B cell (primary cell): Measurements from ENCODE around the gene CHAC1. TPM values are rescaled to one million over a fixed set of nuclear protein-coding genes. Genes with fewer than 3 reads are reported as not detected.

ENCODE experiments used
- ATAC-seq: fragments of 200-7000 bp; cut with Tn5 transposase; one replicate; pipeline ENCODE4 v1.10.0; 2021; ENCODE audit warnings: low read depth, mild to moderate bottlenecking, moderate number of reproducible peaks, moderate library complexity
- CTCF ChIA-PET: fragments of 350-600 bp; sonication (Branson Sonifier 250); formaldehyde crosslinking; loops from one replicate; lab custom pipeline; 2021; ENCODE audit warnings: antibody characterized with exemption, inconsistent platforms; lab: Charles Lee
- POLR2A ChIA-PET: fragments of 350-600 bp; sonication (Branson Sonifier 250); formaldehyde crosslinking; loops from one replicate; lab custom pipeline; 2021; ENCODE audit warnings: antibody characterized with exemption; lab: Charles Lee
- DNase-seq: peaks from one replicate; pipeline ENCODE4 v3.0.0; 2013
- H2AFZ ChIP-seq: 2 replicates; pipeline ENCODE4 v1.6.1; 2012; ENCODE audit warnings: mild to moderate bottlenecking, low read depth, low read length; ENCODE audit not compliant: insufficient read depth, poor library complexity, severe bottlenecking
- H3K27ac ChIP-seq, 2 donors: 1 replicate in 1 of 2; 2 replicates in 1 of 2; pipeline ENCODE4 v1.5.1; 2012 to 2013; ENCODE audit warnings: low read length in 2 of 2, mild to moderate bottlenecking in 2 of 2, moderate library complexity in 1 of 2
- H3K27me3 ChIP-seq, 4 experiments: fragments of 200-600 bp in 1 of 4; sonication (generic) in 1 of 4; replicated peaks in 1 of 4; 1 replicate in 2 of 4; 2 replicates in 2 of 4; pipeline versions ENCODE4 v1.6.1 to v1.7.0; 2013 to 2016; ENCODE audit warnings: low read length in 3 of 4, mild to moderate bottlenecking in 2 of 4, mixed read lengths in 1 of 4, moderate library complexity in 1 of 4; ENCODE audit not compliant: insufficient read depth in 4 of 4, control insufficient read depth in 3 of 4; ENCODE audit errors: control extremely low read depth in 1 of 4
- H3K36me3 ChIP-seq, 2 experiments: replicated peaks in 1 of 2; 1 replicate in 1 of 2; 2 replicates in 1 of 2; pipeline versions ENCODE4 v1.6.1 to v1.7.1; 2013; ENCODE audit warnings: low read length in 1 of 2; ENCODE audit not compliant: insufficient read depth in 2 of 2, control insufficient read depth in 1 of 2; ENCODE audit errors: control extremely low read depth in 1 of 2, extremely low read depth in 1 of 2
- H3K4me1 ChIP-seq, 2 donors: fragments of 200-600 bp in 1 of 2; sonication (generic) in 1 of 2; 1 replicate in 1 of 2; 2 replicates in 1 of 2; pipeline versions ENCODE4 v1.5.1 to v1.6.1; 2013 to 2017; ENCODE audit warnings: low read length in 2 of 2; ENCODE audit not compliant: control insufficient read depth in 2 of 2, insufficient read depth in 2 of 2
- H3K4me2 ChIP-seq: replicated peaks from 2 replicates; pipeline ENCODE3; 2012; ENCODE audit warnings: mild to moderate bottlenecking, low read depth, low read length; ENCODE audit not compliant: poor library complexity, severe bottlenecking
- H3K4me3 ChIP-seq, 5 experiments: fragments of 200-600 bp in 1 of 5; sonication (generic) in 1 of 5; 1 replicate in 3 of 5; 2 replicates in 2 of 5; pipeline versions ENCODE4 v1.5.1 to v1.7.0; 2011 to 2016; ENCODE audit warnings: low read length in 4 of 5, mild to moderate bottlenecking in 4 of 5, low read depth in 2 of 5, control low read depth in 1 of 5, moderate library complexity in 1 of 5; ENCODE audit not compliant: insufficient read depth in 1 of 5; ENCODE audit errors: control extremely low read depth in 1 of 5, extremely low read depth in 1 of 5
- H3K79me2 ChIP-seq: fragments of 200-600 bp; sonication (generic); one replicate; pipeline ENCODE4 v1.6.0; 2016; ENCODE audit warnings: low read length; ENCODE audit not compliant: control insufficient read depth, insufficient read depth
- H3K9ac ChIP-seq: fragments of 200-600 bp; sonication (generic); 2 replicates; pipeline ENCODE4 v1.6.1; 2017; ENCODE audit warnings: mild to moderate bottlenecking, low read length, moderate library complexity
- H3K9me3 ChIP-seq, 3 donors: one replicate each; pipeline versions ENCODE4 v1.6.1 to v1.7.1; 2013; ENCODE audit warnings: low read length in 2 of 3; ENCODE audit not compliant: control insufficient read depth in 2 of 3, insufficient read depth in 1 of 3; ENCODE audit errors: control extremely low read depth in 1 of 3
- H4K20me1 ChIP-seq: 2 replicates; pipeline ENCODE4 v1.6.0; 2012; ENCODE audit warnings: mild to moderate bottlenecking, low read length; ENCODE audit not compliant: insufficient read depth, control insufficient read depth, poor library complexity, severe bottlenecking
- H3K27ac Mint-ChIP-seq: one replicate; pipeline ENCODE4 v1.8.0; 2021; ENCODE audit warnings: mixed read lengths
- H3K27me3 Mint-ChIP-seq: one replicate; pipeline ENCODE4 v1.8.0; 2021; ENCODE audit warnings: mixed read lengths
- H3K4me1 Mint-ChIP-seq: one replicate; pipeline ENCODE4 v1.8.0; 2021; ENCODE audit warnings: mixed read lengths
- H3K4me3 Mint-ChIP-seq: one replicate; pipeline ENCODE4 v1.8.0; 2021; ENCODE audit warnings: mixed read lengths
- H3K9me3 Mint-ChIP-seq: one replicate; pipeline ENCODE4 v1.8.0; 2022; ENCODE audit warnings: mixed read lengths; ENCODE audit not compliant: insufficient read depth
- EZH2 ChIP-seq: IDR thresholded peaks from 2 replicates; pipeline ENCODE4 v1.6.1; 2012; ENCODE audit warnings: borderline replicate concordance, low read depth, mild to moderate bottlenecking, moderate library complexity, low read length; ENCODE audit not compliant: insufficient read depth, poor library complexity, severe bottlenecking
- WGBS: methylation state at CpG from one replicate; pipeline ENCODE4 v1.1.5; 2013; ENCODE audit warnings: missing lambda C conversion rate; ENCODE audit not compliant: insufficient coverage; 5-methylcytosine and 5-hydroxymethylcytosine counted together
- intact Hi-C: fragments of 100-400 bp; cut with micrococcal nuclease; formaldehyde crosslinking; loops from one replicate; pipeline ENCODE4 v1.10.0; 2022
- polyA plus RNA-seq: library from polyadenylated mRNA; depleted of rRNA; stranded (reverse); fragments of >200 nt; gene quantifications from 2 replicates; pipeline ENCODE4 v1.2.3, GENCODE V29; 2012
- total RNA-seq, 2 donors: library from RNA; stranded (reverse); fragments of 120-200 nt in 1 of 2; gene quantifications; 1 replicate in 1 of 2; 2 replicates in 1 of 2; pipeline versions ENCODE4 v1.2.3 to v1.2.4, GENCODE V29; 2013 to 2022
- TF ChIP-seq, protein P1 (sequence below): fragments of 200-600 bp; IDR thresholded peaks from one replicate; pipeline ENCODE4 v1.8.0; 2022; ENCODE audit warnings: antibody characterized with exemption, mild to moderate bottlenecking

Gene CHAC1
- total and polyA plus RNA-seq, 2 donors (not counting 1 experiment from before 2014, with no cell fraction given): 0.81 to 3.6 TPM

DNA sequence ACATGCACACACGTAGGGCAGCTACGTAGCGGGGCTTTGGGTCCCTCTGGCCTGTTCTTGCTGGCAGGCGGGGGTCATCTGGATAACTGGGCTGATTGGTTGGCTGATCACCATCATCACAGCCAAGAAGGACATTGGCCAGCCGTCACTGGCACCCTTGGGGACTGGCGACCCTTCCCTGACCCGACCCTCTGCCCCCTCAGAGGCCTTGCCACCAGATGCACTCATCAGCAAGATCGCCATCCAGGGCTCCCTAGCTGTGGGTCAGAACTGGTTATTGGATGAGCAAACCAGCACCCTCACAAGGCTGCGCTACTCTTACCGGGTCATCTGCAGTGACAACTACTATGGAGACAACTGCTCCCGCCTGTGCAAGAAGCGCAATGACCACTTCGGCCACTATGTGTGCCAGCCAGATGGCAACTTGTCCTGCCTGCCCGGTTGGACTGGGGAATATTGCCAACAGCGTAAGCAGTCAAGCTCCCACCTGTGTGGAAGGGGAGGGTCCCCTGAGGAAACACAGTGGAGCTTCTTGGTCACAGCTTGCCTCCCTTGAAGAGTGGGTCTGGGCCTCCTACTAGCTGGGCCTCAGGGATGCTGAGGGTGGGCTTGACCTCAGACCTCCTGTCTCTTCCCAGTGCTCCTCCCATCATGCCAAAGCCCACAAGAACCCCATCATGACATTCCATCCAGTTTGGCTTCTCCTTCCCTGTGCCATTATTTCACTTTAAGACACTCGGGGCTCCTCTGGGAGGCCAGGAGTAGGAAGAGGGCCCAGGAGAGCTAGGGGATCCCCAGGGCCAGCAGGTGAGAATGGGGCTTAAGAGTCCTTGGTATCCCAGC is 21.8 kb upstream of the CHAC1 start:
- peaks cover 0 to 18% (median 0%) of the 10 kb centered on the region in 3 donors for H3K9me3 ChIP-seq
- no peak for DNase-seq
- no peaks in the 10 kb centered on the region for H3K79me2 ChIP-seq
- no peak overlapping the region for H3K27ac Mint-ChIP-seq
- H3K4me2 ChIP-seq: peak overlapping the region; percentile 100
- H3K27me3 Mint-ChIP-seq: peaks cover 52% of the 10 kb centered on the region
- ATAC-seq: no peak
- H3K4me1 Mint-ChIP-seq: peaks cover 40% of the 10 kb centered on the region
- no peaks in the 10 kb centered on the region for H3K36me3 ChIP-seq
- peaks cover 45 to 53% of the 10 kb centered on the region in 2 donors for H3K4me1 ChIP-seq
- peaks cover 0 to 68% (median 41%) of the 10 kb centered on the region in 4 experiments for H3K27me3 ChIP-seq
- H3K27ac ChIP-seq: no peak overlapping the region
- intact Hi-C loops: no loop called here
- no peak overlapping the region for H2AFZ ChIP-seq
- H4K20me1 ChIP-seq: peaks cover 20% of the 10 kb centered on the region
- TF ChIP-seq, protein P1, sequence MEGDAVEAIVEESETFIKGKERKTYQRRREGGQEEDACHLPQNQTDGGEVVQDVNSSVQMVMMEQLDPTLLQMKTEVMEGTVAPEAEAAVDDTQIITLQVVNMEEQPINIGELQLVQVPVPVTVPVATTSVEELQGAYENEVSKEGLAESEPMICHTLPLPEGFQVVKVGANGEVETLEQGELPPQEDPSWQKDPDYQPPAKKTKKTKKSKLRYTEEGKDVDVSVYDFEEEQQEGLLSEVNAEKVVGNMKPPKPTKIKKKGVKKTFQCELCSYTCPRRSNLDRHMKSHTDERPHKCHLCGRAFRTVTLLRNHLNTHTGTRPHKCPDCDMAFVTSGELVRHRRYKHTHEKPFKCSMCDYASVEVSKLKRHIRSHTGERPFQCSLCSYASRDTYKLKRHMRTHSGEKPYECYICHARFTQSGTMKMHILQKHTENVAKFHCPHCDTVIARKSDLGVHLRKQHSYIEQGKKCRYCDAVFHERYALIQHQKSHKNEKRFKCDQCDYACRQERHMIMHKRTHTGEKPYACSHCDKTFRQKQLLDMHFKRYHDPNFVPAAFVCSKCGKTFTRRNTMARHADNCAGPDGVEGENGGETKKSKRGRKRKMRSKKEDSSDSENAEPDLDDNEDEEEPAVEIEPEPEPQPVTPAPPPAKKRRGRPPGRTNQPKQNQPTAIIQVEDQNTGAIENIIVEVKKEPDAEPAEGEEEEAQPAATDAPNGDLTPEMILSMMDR: no peak
- TF ChIP-seq EZH2: no peak
- H3K9me3 Mint-ChIP-seq: no peaks in the 10 kb centered on the region
- CTCF ChIA-PET: interaction anchor here (0.7 to 10.7 kb wide), 4 partner anchors 8 to 26 kb away, joined by 3 to 84 read pairs (median 36); no protein-coding TSS in a partner anchor
- 91% methylated on average over 16 of the region's 16 CpGs for WGBS
- H3K4me3 Mint-ChIP-seq: peak overlapping the region; percentile 84
- H3K4me3 ChIP-seq: no peak overlapping the region
- POLR2A ChIA-PET: no interaction called here
- no peak overlapping the region for H3K9ac ChIP-seq

DNA sequence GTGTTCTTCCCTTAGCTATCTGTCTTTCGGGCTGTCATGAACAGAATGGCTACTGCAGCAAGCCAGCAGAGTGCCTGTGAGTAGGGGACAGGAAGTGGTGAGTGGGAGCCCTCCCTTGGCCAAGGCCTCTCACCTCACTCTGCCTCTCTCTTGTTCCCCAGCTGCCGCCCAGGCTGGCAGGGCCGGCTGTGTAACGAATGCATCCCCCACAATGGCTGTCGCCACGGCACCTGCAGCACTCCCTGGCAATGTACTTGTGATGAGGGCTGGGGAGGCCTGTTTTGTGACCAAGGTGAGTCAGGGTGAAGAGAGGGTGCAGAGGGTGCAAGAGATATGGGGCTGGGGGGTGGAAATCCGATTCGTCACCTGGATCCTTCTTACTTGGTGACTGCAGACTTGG is 21.1 kb upstream of the CHAC1 start:
- H3K4me3 ChIP-seq: no peak overlapping the region
- H4K20me1 ChIP-seq: peaks cover 20% of the 10 kb centered on the region
- peaks cover 0 to 15% (median 0%) of the 10 kb centered on the region in 3 donors for H3K9me3 ChIP-seq
- Mint-ChIP-seq H3K27ac (no peak overlapping the region), H3K9me3 (no peaks in the 10 kb centered on the region), H3K4me1 (peaks cover 35% of the 10 kb centered on the region), H3K4me3 (peak overlapping the region; percentile 26), H3K27me3 (peaks cover 47% of the 10 kb centered on the region)
- peaks cover 0 to 61% (median 35%) of the 10 kb centered on the region in 4 experiments for H3K27me3 ChIP-seq
- no peaks in the 10 kb centered on the region for H3K36me3 ChIP-seq
- intact Hi-C loops: no loop called here
- no peak overlapping the region for H3K9ac ChIP-seq
- no peak for DNase-seq
- ChIA-PET POLR2A (no interaction called here), CTCF (interaction anchor here (0.7 to 10.7 kb wide), 4 partner anchors 9 to 27 kb away, joined by 3 to 84 read pairs (median 36); no protein-coding TSS in a partner anchor)
- no peak overlapping the region for H2AFZ ChIP-seq
- H3K4me1 ChIP-seq: peaks cover 38 to 46% of the 10 kb centered on the region in 2 donors
- TF ChIP-seq EZH2: no peak
- TF ChIP-seq, protein P1: no peak
- 52% methylated on average over 7 of the region's 8 CpGs for WGBS
- no peak overlapping the region for H3K4me2 ChIP-seq
- ATAC-seq: no peak
- H3K79me2 ChIP-seq: no peaks in the 10 kb centered on the region
- no peak overlapping the region for H3K27ac ChIP-seq
